OCI-LY1 (cell line): ENCODE results near the gene SIAE.

Experiments
- EZH2 ChIP-seq: fragments of 200-600 bp; sonication (generic), shearing (Covaris generic); IDR thresholded peaks from 2 replicates; pipeline ENCODE4 v1.8.0; 2017; ENCODE audit warnings: borderline replicate concordance, mixed run types, mild to moderate bottlenecking, antibody characterized with exemption, low read length, moderate library complexity, mixed read lengths
- TF ChIP-seq, protein P1 (sequence below): fragments of 200-600 bp; sonication (generic), shearing (Covaris generic); IDR thresholded peaks from 2 replicates; pipeline ENCODE4 v1.5.1; 2017; ENCODE audit warnings: mild to moderate bottlenecking, antibody characterized with exemption, low read length, moderate library complexity, mixed read lengths

DNA sequence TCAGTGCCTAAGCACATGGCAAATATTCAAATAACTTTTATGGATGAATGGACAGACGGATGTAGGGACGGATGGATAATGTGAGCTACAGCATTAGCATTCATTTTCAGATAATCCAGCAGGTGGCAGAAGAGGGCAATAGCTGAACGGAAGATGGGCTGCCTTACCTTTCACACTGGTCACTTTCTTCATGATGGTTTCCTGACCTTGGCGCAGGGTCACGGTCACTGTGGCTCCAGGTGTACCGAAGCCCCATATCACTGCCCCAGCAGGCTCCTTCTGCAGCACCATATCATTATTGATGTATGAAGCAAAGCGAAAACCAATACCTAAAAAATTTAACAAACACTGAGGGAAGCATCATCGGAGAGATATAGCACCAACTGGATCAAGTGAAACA lies 4.3 kb downstream of the SIAE start:
- TF ChIP-seq, protein P1, sequence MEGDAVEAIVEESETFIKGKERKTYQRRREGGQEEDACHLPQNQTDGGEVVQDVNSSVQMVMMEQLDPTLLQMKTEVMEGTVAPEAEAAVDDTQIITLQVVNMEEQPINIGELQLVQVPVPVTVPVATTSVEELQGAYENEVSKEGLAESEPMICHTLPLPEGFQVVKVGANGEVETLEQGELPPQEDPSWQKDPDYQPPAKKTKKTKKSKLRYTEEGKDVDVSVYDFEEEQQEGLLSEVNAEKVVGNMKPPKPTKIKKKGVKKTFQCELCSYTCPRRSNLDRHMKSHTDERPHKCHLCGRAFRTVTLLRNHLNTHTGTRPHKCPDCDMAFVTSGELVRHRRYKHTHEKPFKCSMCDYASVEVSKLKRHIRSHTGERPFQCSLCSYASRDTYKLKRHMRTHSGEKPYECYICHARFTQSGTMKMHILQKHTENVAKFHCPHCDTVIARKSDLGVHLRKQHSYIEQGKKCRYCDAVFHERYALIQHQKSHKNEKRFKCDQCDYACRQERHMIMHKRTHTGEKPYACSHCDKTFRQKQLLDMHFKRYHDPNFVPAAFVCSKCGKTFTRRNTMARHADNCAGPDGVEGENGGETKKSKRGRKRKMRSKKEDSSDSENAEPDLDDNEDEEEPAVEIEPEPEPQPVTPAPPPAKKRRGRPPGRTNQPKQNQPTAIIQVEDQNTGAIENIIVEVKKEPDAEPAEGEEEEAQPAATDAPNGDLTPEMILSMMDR = peak; percentile 54; the same call in 1 of the 2 replicates
- TF ChIP-seq EZH2 = no peak
